Measurements from ENCODE around the gene MEPCE. TPM values are rescaled to one million over a fixed set of nuclear protein-coding genes. Genes with fewer than 3 reads are reported as not detected.

Gene MEPCE
- total and polyA plus RNA-seq, 9 of the 15 experiments (the other 6 are each of a cell fraction or from before 2014, with no cell fraction given) = 10.9 to 76.3 (median 44.1) TPM

DNA sequence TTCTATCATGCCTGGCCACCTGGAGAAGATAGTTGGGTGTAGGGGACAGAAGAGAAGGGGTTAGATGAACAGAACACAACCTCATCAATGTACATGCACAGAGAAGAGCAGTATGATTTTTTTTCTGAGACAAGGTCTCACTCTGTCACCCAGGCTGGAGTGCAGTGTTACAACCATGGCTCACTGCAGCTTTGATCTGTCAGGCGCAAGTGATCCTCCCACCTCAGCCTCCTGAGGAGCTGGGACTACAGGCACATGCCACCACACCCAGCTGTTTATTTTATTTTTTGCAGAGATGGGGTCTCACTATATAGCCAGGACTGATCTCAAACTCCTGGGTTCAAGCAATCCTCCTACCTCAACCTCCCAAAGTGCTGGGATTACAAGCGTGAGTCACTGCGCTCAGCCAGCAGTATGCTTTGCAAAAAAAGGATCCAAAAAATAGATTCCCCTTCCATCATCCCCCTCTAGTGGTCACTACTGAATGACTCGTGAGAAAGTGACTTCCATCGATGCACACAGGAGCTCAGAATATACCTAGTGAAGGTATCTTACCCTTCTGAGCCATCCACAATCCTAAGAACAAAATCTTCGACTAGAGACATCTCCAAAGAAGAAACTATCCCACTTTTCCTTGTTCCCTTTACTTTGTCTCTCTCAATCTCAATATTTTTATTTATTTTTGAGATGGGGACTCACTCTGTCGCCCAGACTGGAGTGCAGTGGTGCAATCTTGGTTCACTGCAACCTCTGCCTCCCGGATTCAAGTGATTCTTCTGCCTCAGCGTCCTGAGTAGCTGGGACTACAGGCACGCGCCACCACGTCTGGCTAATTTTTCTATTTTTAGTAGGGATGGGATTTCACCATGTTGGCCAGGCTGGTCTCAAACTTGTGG, 22.1 kb upstream of the MEPCE start (continued):
- TF ChIP-seq SMAD3 (CRISPR knock-in tag; conservative IDR thresholded peaks at IDR 0.05) = 0 out of 2 replicates have a peak, but pooled peaks have one; percentile 31
- TF ChIP-seq, protein P1, sequence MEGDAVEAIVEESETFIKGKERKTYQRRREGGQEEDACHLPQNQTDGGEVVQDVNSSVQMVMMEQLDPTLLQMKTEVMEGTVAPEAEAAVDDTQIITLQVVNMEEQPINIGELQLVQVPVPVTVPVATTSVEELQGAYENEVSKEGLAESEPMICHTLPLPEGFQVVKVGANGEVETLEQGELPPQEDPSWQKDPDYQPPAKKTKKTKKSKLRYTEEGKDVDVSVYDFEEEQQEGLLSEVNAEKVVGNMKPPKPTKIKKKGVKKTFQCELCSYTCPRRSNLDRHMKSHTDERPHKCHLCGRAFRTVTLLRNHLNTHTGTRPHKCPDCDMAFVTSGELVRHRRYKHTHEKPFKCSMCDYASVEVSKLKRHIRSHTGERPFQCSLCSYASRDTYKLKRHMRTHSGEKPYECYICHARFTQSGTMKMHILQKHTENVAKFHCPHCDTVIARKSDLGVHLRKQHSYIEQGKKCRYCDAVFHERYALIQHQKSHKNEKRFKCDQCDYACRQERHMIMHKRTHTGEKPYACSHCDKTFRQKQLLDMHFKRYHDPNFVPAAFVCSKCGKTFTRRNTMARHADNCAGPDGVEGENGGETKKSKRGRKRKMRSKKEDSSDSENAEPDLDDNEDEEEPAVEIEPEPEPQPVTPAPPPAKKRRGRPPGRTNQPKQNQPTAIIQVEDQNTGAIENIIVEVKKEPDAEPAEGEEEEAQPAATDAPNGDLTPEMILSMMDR (IDR thresholded peaks at IDR 0.05 in 2 of 3, conservative IDR thresholded peaks at IDR 0.05 in 1 of 3; ENCODE audit: insufficient read depth in 2 of 3, low read depth in 1 of 3, low read length in 3 of 3) = peak; percentile 74 to 92 (median 86)
- no peak for TF ChIP-seq ZNF184 (CRISPR knock-in tag; IDR thresholded peaks at IDR 0.05)
- no peak for TF ChIP-seq POLR2G (IDR thresholded peaks at IDR 0.05; ENCODE audit: low read depth, low read length)
- peak; percentile 80 for TF ChIP-seq ZNF384 (IDR thresholded peaks at IDR 0.05; ENCODE audit: low read depth, low read length)
- 0 out of 3 replicates have a peak, but pooled peaks of 1 of the 2 experiments have one; percentile 17 for TF ChIP-seq CBX3 (IDR thresholded peaks at IDR 0.05; ENCODE audit: borderline replicate concordance in 1 of 2, low read length in 2 of 2)
- peak; percentile 51 for TF ChIP-seq FOSL1 (tag; conservative IDR thresholded peaks at IDR 0.05)
- TF ChIP-seq POLR2H (tag; IDR thresholded peaks at IDR 0.05; ENCODE audit: low read depth) = no peak
- TF ChIP-seq ZBED1 (IDR thresholded peaks at IDR 0.05) = no peak
- TF ChIP-seq KDM2B (CRISPR knock-in tag; IDR thresholded peaks at IDR 0.05) = no peak
- TF ChIP-seq MAFK (IDR thresholded peaks at IDR 0.05; ENCODE audit: low read length) = peak; percentile 38; the same call in 1 of the 2 replicates
- peak in 1 of 2 experiments; percentile 41; a peak in 1 of 4 replicates for TF ChIP-seq RCOR1 (IDR thresholded peaks at IDR 0.05; ENCODE audit: borderline replicate concordance in 1 of 2, low read depth in 2 of 2, low read length in 2 of 2)
- no peak for TF ChIP-seq ZNF124 (CRISPR knock-in tag; IDR thresholded peaks at IDR 0.05)
